MM.1S (cell line): ENCODE results near the gene MEGF6.

ENCODE experiments used
- DNase-seq: peaks from one replicate; pipeline ENCODE4 v3.0.0-alpha.2; 2015
- H2AFZ ChIP-seq: fragments of 300-600 bp; sonication (generic); 2 replicates; pipeline ENCODE4 v1.6.0; 2016; ENCODE audit warnings: antibody characterized with exemption, low read length
- H3F3A ChIP-seq: fragments of 300-600 bp; sonication (generic); 2 replicates; pipeline ENCODE4 v1.6.1; 2016; ENCODE audit warnings: mild to moderate bottlenecking, antibody characterized with exemption, low read length, moderate library complexity, mixed read lengths; ENCODE audit not compliant: insufficient read depth
- H3K27ac ChIP-seq: fragments of 300-600 bp; sonication (generic); 2 replicates; pipeline ENCODE4 v1.5.1; 2016; ENCODE audit warnings: mild to moderate bottlenecking, low read length
- H3K27me3 ChIP-seq: fragments of 300-600 bp; sonication (generic); replicated peaks from 2 replicates; pipeline ENCODE4 v1.6.0; 2016; ENCODE audit warnings: low read length; ENCODE audit not compliant: insufficient read depth
- H3K36me3 ChIP-seq: fragments of 300-600 bp; sonication (generic); replicated peaks from 2 replicates; pipeline ENCODE4 v1.6.1; 2016; ENCODE audit warnings: mild to moderate bottlenecking, low read length, mixed read lengths; ENCODE audit not compliant: insufficient read depth
- H3K4me1 ChIP-seq: fragments of 300-600 bp; sonication (generic); 2 replicates; pipeline ENCODE4 v1.6.1; 2016; ENCODE audit warnings: low read length, mixed read lengths
- H3K4me2 ChIP-seq: fragments of 300-600 bp; sonication (generic); 2 replicates; pipeline ENCODE4 v1.6.0; 2016; ENCODE audit warnings: low read depth, low read length
- H3K4me3 ChIP-seq: fragments of 300-600 bp; sonication (generic); 2 replicates; pipeline ENCODE4 v1.5.1; 2016; ENCODE audit warnings: low read length, mixed read lengths
- H3K79me2 ChIP-seq: fragments of 300-600 bp; sonication (generic); 2 replicates; pipeline ENCODE4 v1.6.1; 2016; ENCODE audit warnings: mixed run types, low read length, mixed read lengths
- H3K9ac ChIP-seq: fragments of 300-600 bp; sonication (generic); 2 replicates; pipeline ENCODE4 v1.6.1; 2016; ENCODE audit warnings: low read length, mixed read lengths
- H3K9me2 ChIP-seq: fragments of 300-600 bp; sonication (generic); replicated peaks from 2 replicates; pipeline ENCODE4 v1.6.1; 2016; ENCODE audit warnings: mild to moderate bottlenecking, low read length, mixed read lengths; ENCODE audit not compliant: insufficient read depth
- H3K9me3 ChIP-seq: fragments of 300-600 bp; sonication (generic); replicated peaks from 2 replicates; pipeline ENCODE4 v1.6.1; 2016; ENCODE audit warnings: mild to moderate bottlenecking, low read length, mixed read lengths; ENCODE audit not compliant: insufficient read depth
- H4K20me1 ChIP-seq: fragments of 300-600 bp; sonication (generic); 2 replicates; pipeline ENCODE4 v1.6.1; 2016; ENCODE audit warnings: mild to moderate bottlenecking, low read length, moderate library complexity, mixed read lengths; ENCODE audit not compliant: insufficient read depth
- EZH2 ChIP-seq: fragments of 300-600 bp; sonication (generic); optimal IDR thresholded peaks from 2 replicates; pipeline ENCODE3; 2017; ENCODE audit warnings: low read depth, mild to moderate bottlenecking, antibody characterized with exemption, low read length, mixed read lengths
- EZH2phosphoT487 ChIP-seq: fragments of 300-600 bp; sonication (generic); IDR thresholded peaks from 2 replicates; pipeline ENCODE4 v1.6.1; 2018; ENCODE audit warnings: antibody characterized with exemption, low read length
- TF ChIP-seq, protein P1 (sequence below): fragments of 300-600 bp; sonication (generic); IDR thresholded peaks from 2 replicates; pipeline ENCODE4 v1.5.1; 2016; ENCODE audit warnings: antibody characterized with exemption, low read length, mixed read lengths

Gene MEGF6

DNA sequence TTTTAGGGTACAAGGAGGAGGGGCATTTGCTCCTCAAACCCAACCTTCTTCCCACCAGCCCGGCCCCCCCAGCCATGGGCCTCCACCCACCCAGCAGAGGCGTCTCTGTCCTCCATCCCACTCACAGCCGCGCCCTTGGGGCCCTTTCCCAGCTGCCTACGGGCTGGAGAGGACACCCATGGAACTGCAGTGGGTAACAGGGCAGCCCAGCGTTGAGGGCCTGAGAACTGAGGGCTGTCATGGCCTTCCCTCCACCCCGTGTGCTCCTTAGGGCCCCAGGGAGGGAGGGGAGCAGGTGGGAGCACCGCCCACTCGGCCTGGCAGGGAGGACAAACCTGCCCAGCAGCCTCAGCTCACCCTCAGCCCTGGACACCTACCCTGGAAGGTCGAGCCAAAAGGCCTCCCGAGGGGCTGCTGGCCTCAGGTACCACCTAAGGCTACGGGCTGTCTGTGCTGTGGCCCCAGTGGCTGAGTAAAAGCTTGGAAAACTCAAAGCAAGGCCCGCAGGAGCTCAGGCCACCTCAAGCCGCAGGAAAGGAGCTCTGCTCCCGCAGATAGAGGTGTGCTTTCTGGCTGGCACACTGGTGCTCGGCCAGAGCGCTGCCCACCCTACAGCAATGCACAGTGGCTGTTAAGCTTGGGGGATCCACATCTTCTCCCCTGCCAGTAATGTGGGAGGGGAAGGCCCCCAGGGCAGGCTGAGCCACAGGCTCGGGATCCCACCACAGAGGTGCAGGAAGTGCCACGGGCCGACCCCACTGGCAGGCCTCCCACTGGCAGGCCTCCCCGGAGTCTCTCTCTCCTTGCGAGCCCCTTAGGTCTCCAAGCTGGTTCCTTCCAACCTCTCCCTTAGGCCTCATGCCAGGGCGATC, 159.1 kb downstream of the MEGF6 start:
- Histone ChIP-seq H3K9me2 (no peaks in the 10 kb centered on the region), H3K4me1 (peaks cover 2% of the 10 kb centered on the region; the same call in 1 of the 2 replicates), H3K27me3 (peaks cover 88% of the 10 kb centered on the region), H2AFZ (no peak overlapping the region), H4K20me1 (no peaks in the 10 kb centered on the region), H3F3A (no peaks in the 10 kb centered on the region), H3K9me3 (no peaks in the 10 kb centered on the region), H3K4me2 (no peak overlapping the region), H3K27ac (no peak overlapping the region), H3K9ac (no peak overlapping the region), H3K36me3 (no peaks in the 10 kb centered on the region), H3K4me3 (no peak overlapping the region), H3K79me2 (no peaks in the 10 kb centered on the region)
- TF ChIP-seq, protein P1, sequence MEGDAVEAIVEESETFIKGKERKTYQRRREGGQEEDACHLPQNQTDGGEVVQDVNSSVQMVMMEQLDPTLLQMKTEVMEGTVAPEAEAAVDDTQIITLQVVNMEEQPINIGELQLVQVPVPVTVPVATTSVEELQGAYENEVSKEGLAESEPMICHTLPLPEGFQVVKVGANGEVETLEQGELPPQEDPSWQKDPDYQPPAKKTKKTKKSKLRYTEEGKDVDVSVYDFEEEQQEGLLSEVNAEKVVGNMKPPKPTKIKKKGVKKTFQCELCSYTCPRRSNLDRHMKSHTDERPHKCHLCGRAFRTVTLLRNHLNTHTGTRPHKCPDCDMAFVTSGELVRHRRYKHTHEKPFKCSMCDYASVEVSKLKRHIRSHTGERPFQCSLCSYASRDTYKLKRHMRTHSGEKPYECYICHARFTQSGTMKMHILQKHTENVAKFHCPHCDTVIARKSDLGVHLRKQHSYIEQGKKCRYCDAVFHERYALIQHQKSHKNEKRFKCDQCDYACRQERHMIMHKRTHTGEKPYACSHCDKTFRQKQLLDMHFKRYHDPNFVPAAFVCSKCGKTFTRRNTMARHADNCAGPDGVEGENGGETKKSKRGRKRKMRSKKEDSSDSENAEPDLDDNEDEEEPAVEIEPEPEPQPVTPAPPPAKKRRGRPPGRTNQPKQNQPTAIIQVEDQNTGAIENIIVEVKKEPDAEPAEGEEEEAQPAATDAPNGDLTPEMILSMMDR = no peak
- no peak for TF ChIP-seq EZH2
- no peak for TF ChIP-seq EZH2phosphoT487
- DNase-seq = no peak

DNA sequence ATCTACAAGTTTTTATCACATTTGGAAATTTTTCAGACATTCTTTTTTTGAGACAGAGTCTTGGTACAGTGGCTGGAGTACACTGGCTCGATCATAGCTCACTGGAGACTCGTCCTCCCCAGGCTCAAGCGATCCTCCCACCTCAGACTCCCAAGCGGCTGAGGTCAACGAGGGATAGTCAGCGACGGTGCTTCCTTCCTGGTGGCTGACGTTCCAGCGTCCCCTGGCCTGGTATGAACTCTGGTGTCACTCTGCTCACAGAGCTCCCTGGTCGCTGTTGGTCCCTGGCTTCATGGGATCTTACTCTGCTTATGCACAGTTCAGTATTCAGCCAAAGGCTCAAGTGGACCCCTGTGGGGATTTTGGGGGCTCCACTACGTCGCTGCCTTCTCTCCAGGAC, 160.3 kb downstream of the MEGF6 start:
- H3K9me3 ChIP-seq = no peaks in the 10 kb centered on the region
- H3F3A ChIP-seq = no peaks in the 10 kb centered on the region
- H4K20me1 ChIP-seq = no peaks in the 10 kb centered on the region
- H3K79me2 ChIP-seq = no peaks in the 10 kb centered on the region
- H3K4me3 ChIP-seq = no peak overlapping the region
- H3K9me2 ChIP-seq = no peaks in the 10 kb centered on the region
- no peak for DNase-seq
- no peak for TF ChIP-seq EZH2
- TF ChIP-seq EZH2phosphoT487 = no peak
- TF ChIP-seq, protein P1 = no peak
- H3K4me1 ChIP-seq = peaks cover 2% of the 10 kb centered on the region; the same call in 1 of the 2 replicates
- no peak overlapping the region for H3K27ac ChIP-seq
- no peak overlapping the region for H3K9ac ChIP-seq
- no peak overlapping the region for H3K4me2 ChIP-seq
- no peaks in the 10 kb centered on the region for H3K36me3 ChIP-seq
- peaks cover 88% of the 10 kb centered on the region for H3K27me3 ChIP-seq
- H2AFZ ChIP-seq = no peak overlapping the region

DNA sequence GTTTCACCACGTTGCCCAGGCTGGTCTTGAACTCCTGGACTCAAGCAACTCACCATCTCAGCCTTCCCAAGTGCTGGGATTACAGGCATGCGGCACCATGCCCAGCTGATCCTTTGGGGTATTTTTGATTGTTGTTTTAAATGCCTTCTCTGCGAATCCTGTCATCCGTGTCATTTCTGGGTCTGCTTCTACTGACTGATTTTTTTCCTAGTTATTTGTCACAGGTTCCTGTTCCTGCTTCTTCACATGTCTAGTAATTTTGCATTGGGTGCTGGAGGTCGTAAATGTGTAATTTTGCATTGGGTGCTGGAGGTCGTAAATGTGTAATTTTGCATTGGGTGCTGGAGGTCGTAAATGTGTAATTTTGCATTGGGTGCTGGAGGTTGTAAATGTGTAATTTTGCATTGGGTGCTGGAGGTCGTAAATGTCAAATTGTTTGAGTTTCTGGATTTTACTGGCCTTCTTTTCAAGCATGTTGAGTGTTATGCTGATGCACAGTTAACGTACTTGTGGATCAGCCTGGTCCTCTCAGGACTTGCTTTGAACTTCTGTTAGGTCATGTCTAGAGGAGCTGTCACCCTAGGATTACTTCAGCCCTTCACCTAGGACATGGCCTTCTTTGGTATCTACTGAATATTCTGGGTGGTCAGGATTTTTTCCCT, 161.0 kb downstream of the MEGF6 start:
- Histone ChIP-seq H3K36me3 (no peaks in the 10 kb centered on the region), H3K9me2 (no peaks in the 10 kb centered on the region), H3K4me1 (peaks cover 2% of the 10 kb centered on the region; the same call in 1 of the 2 replicates), H3K79me2 (no peaks in the 10 kb centered on the region), H3K9me3 (no peaks in the 10 kb centered on the region), H3F3A (no peaks in the 10 kb centered on the region), H3K9ac (no peak overlapping the region), H3K27ac (no peak overlapping the region), H3K27me3 (peaks cover 88% of the 10 kb centered on the region), H2AFZ (no peak overlapping the region), H3K4me3 (no peak overlapping the region), H3K4me2 (no peak overlapping the region), H4K20me1 (no peaks in the 10 kb centered on the region)
- TF ChIP-seq EZH2 = no peak
- TF ChIP-seq, protein P1 = no peak
- no peak for DNase-seq
